K562 (cell line): ENCODE measurements around the gene CCDC78. TPM values are rescaled to one million over a fixed set of nuclear protein-coding genes. Genes with fewer than 3 reads are reported as not detected.

Experiments
- ARNT ChIP-seq, 2 experiments: fragments of 450-650 bp; IDR thresholded peaks; 2 replicates each; pipeline ENCODE4 v1.6.1; 2016; ENCODE audit warnings: mild to moderate bottlenecking in 1 of 2
- BCOR ChIP-seq: fragments of 450-650 bp; IDR thresholded peaks from 2 replicates; pipeline ENCODE4 v1.6.1; 2016
- CHD4 ChIP-seq: fragments of 200-600 bp; sonication (generic); IDR thresholded peaks from 3 replicates; pipeline ENCODE4 v1.6.1; 2012; ENCODE audit warnings: low read depth, mild to moderate bottlenecking, mixed read lengths, low read length, inconsistent platforms; ENCODE audit not compliant: insufficient read depth, insufficient replicate concordance, poor library complexity, severe bottlenecking
- DACH1 ChIP-seq: fragments of 450-650 bp; IDR thresholded peaks from 2 replicates; pipeline ENCODE4 v1.6.1; 2018; ENCODE audit not compliant: partially characterized antibody
- DPF2 ChIP-seq: fragments of 450-650 bp; IDR thresholded peaks from 2 replicates; pipeline ENCODE4 v1.6.1; 2016
- E2F1 ChIP-seq: sonication (generic); formaldehyde crosslinking; IDR thresholded peaks from 2 replicates; pipeline ENCODE4 v1.8.1; 2023; ENCODE audit warnings: mild to moderate bottlenecking, missing genetic modification reagents, moderate library complexity
- HMGN3 ChIP-seq: IDR thresholded peaks from 2 replicates; pipeline ENCODE4 v1.6.1; 2011; ENCODE audit warnings: borderline replicate concordance, low read depth, mild to moderate bottlenecking, mixed read lengths, low read length; ENCODE audit not compliant: insufficient read length; ENCODE audit errors: extremely low read depth
- KDM2B ChIP-seq: fragments of 250-450 bp; sonication (Bioruptor Pico); IDR thresholded peaks from 2 replicates; pipeline ENCODE4 v1.8.0; 2021; ENCODE audit warnings: mild to moderate bottlenecking, moderate library complexity
- KLF1 ChIP-seq: fragments of 450-650 bp; IDR thresholded peaks from 2 replicates; pipeline ENCODE4 v1.6.1; 2016; ENCODE audit warnings: missing genetic modification characterization, missing compliant biosample characterization
- NELFE ChIP-seq: IDR thresholded peaks from 2 replicates; pipeline ENCODE4 v1.6.1; 2011; ENCODE audit warnings: mild to moderate bottlenecking; ENCODE audit not compliant: insufficient read depth, insufficient read length
- NR1H2 ChIP-seq: sonication (generic); formaldehyde crosslinking; IDR thresholded peaks from 2 replicates; pipeline ENCODE4 v1.4.0; 2020; ENCODE audit warnings: mild to moderate bottlenecking, missing genetic modification reagents
- NR2C2 ChIP-seq, 2 experiments: fragments of 200-800 bp in 1 of 2; sonication (Bioruptor generic) in 1 of 2; sonication (generic) in 1 of 2; formaldehyde crosslinking in 1 of 2; IDR thresholded peaks; 2 replicates each; pipeline versions ENCODE4 v1.6.1 to v1.8.0; 2016 to 2022; ENCODE audit warnings: mild to moderate bottlenecking in 1 of 2, missing compliant biosample characterization in 1 of 2, missing genetic modification characterization in 1 of 2, missing genetic modification reagents in 1 of 2
- PCBP2 ChIP-seq: fragments of 200-400 bp; formaldehyde crosslinking; IDR thresholded peaks from 2 replicates; pipeline ENCODE4 v1.6.1; 2018; ENCODE audit warnings: low read length, low read depth, mild to moderate bottlenecking, moderate library complexity; ENCODE audit not compliant: poor library complexity, severe bottlenecking
- POLR2B ChIP-seq: fragments of 450-650 bp; IDR thresholded peaks from 2 replicates; pipeline ENCODE4 v1.6.1; 2018; ENCODE audit warnings: low read depth; ENCODE audit not compliant: partially characterized antibody
- POLR2H ChIP-seq: IDR thresholded peaks from 2 replicates; pipeline ENCODE4 v1.6.1; 2016; ENCODE audit warnings: missing genetic modification characterization, low read depth, mild to moderate bottlenecking, control low read depth, missing compliant biosample characterization, moderate library complexity
- POLR3A ChIP-seq: IDR thresholded peaks from 2 replicates; pipeline ENCODE4 v1.6.1; 2011; ENCODE audit warnings: borderline replicate concordance, mild to moderate bottlenecking, moderate library complexity; ENCODE audit not compliant: insufficient read length, insufficient read depth; ENCODE audit errors: extremely low read depth
- RB1 ChIP-seq: fragments of 450-650 bp; IDR thresholded peaks from 2 replicates; pipeline ENCODE4 v1.6.1; 2017; ENCODE audit warnings: low read depth, mild to moderate bottlenecking
- RBM17 ChIP-seq: fragments of 200-400 bp; formaldehyde crosslinking; IDR thresholded peaks from 2 replicates; pipeline ENCODE4 v1.6.1; 2017; ENCODE audit warnings: low read depth, mild to moderate bottlenecking, low read length, borderline replicate concordance
- RBM39 ChIP-seq: fragments of 200-400 bp; formaldehyde crosslinking; optimal IDR thresholded peaks from 2 replicates; pipeline ENCODE3; 2018; ENCODE audit warnings: low read depth, low read length
- SIX5 ChIP-seq, 2 experiments: IDR thresholded peaks; 2 replicates each; pipeline ENCODE4 v1.6.1; 2011; ENCODE audit warnings: low read length in 2 of 2, borderline replicate concordance in 1 of 2, low read depth in 1 of 2, mild to moderate bottlenecking in 1 of 2, moderate library complexity in 1 of 2; ENCODE audit not compliant: insufficient read depth in 1 of 2
- SMAD2 ChIP-seq: fragments of 150-350 bp; IDR thresholded peaks from 2 replicates; pipeline ENCODE4 v1.6.1; 2014; ENCODE audit warnings: low read depth, mild to moderate bottlenecking, low read length
- SMARCE1 ChIP-seq: fragments of 450-650 bp; IDR thresholded peaks from 2 replicates; pipeline ENCODE4 v1.7.1; 2016; ENCODE audit warnings: mild to moderate bottlenecking
- TEAD1 ChIP-seq, 2 experiments: fragments of 450-650 bp in 1 of 2; sonication (generic) in 1 of 2; formaldehyde crosslinking; IDR thresholded peaks; 2 replicates each; pipeline versions ENCODE4 v1.4.0 to v1.8.0; 2020 to 2022; ENCODE audit warnings: mild to moderate bottlenecking in 2 of 2, missing genetic modification reagents in 1 of 2
- YY1 ChIP-seq, 3 experiments: IDR thresholded peaks; 2 replicates each; pipeline ENCODE4 v1.6.1; 2011; ENCODE audit warnings: low read length in 2 of 3, mild to moderate bottlenecking in 2 of 3, moderate library complexity in 2 of 3, borderline replicate concordance in 1 of 3, control low read depth in 1 of 3, low read depth in 1 of 3; ENCODE audit not compliant: insufficient read depth in 3 of 3, insufficient replicate concordance in 2 of 3, control insufficient read depth in 1 of 3, insufficient read length in 1 of 3; ENCODE audit errors: extremely low read depth in 1 of 3
- ZNF41 ChIP-seq: fragments of 250-450 bp; sonication (Bioruptor Pico); conservative IDR thresholded peaks from 2 replicates; pipeline ENCODE4 v1.4.0; 2020; ENCODE audit warnings: mild to moderate bottlenecking
- polyA plus RNA-seq, 8 experiments: library from polyadenylated mRNA; depleted of rRNA in 4 of 8; stranded (reverse) in 5 of 8; unstranded in 3 of 8; fragments of >200 nt; fragmentation: Nextera tagmentation in 2 of 8; fragmentation: Illumina TruSeq in 1 of 8; extraction: Ambion mirVana in 2 of 8; extraction: Trizol in 1 of 8; gene quantifications; 2 replicates each; pipeline versions ENCODE4 v1.2.1 to v1.2.3, GENCODE V29; 2011 to 2014; ENCODE audit warnings: inconsistent platforms in 1 of 8, missing spikeins in 1 of 8
- total RNA-seq, 7 experiments: library from RNA; depleted of rRNA in 6 of 7; stranded (reverse); fragments of >200 nt in 6 of 7; fragmentation: Illumina TruSeq in 2 of 7; extraction: Trizol in 2 of 7; gene quantifications; 2 replicates each; pipeline versions ENCODE4 v1.2.1 to v1.2.3, GENCODE V29; 2011 to 2021; ENCODE audit warnings: low replicate concordance in 1 of 7

The CCDC78 gene
- total and polyA plus RNA-seq, 9 of the 15 experiments (the other 6 are each of a cell fraction or from before 2014, with no cell fraction given) = 0.24 to 17.7 (median 2.9) TPM

- no peak for TF ChIP-seq NELFE
- peak; percentile 31; the same call in 1 of the 2 replicates for TF ChIP-seq SMARCE1
- TF ChIP-seq POLR3A = no peak
- TF ChIP-seq DPF2 = peak; percentile 65
- TF ChIP-seq SIX5 (IDR thresholded peaks at IDR 0.05; ENCODE audit: borderline replicate concordance in 1 of 2, insufficient read depth in 1 of 2, low read depth in 1 of 2, low read length in 2 of 2) = no peak
- TF ChIP-seq POLR2B = peak; percentile 68
- no peak for TF ChIP-seq PCBP2
- peak; percentile 83 for TF ChIP-seq HMGN3
- no peak; the same call in none of the 2 replicates for TF ChIP-seq RB1
- TF ChIP-seq SMAD2 = no peak
- no peak; the same call in 1 of the 2 replicates for TF ChIP-seq NR2C2 (CRISPR knock-in tag; IDR thresholded peaks at IDR 0.05)
- no peak for TF ChIP-seq NR2C2 (tag; IDR thresholded peaks at IDR 0.05)
- TF ChIP-seq NR1H2 (CRISPR knock-in tag) = no peak
- no peak for TF ChIP-seq RBM17
- peak; percentile 65 for TF ChIP-seq DACH1
- TF ChIP-seq POLR2H (tag) = no peak
- 0 out of 4 replicates have a peak, but pooled peaks of 1 of the 2 experiments have one; percentile 36 for TF ChIP-seq ARNT (IDR thresholded peaks at IDR 0.05)
- TF ChIP-seq KDM2B (CRISPR knock-in tag) = 0 out of 2 replicates have a peak, but pooled peaks have one; percentile 54
- 0 out of 4 replicates have a peak, but pooled peaks of 1 of the 2 experiments have one; percentile 24 for TF ChIP-seq TEAD1 (CRISPR knock-in tag; IDR thresholded peaks at IDR 0.05)
- no peak for TF ChIP-seq KLF1 (tag)
- peak in 2 of 3 experiments; percentile 5 to 13 for TF ChIP-seq YY1 (IDR thresholded peaks at IDR 0.05; ENCODE audit: borderline replicate concordance in 1 of 3, control insufficient read depth in 1 of 3, extremely low read depth in 1 of 3, insufficient read depth in 3 of 3, insufficient read length in 1 of 3, insufficient replicate concordance in 2 of 3, low read depth in 1 of 3, low read length in 2 of 3)
- TF ChIP-seq BCOR = peak; percentile 98
- no peak for TF ChIP-seq E2F1
- peak; percentile 40 for TF ChIP-seq CHD4
- no peak for TF ChIP-seq ZNF41 (CRISPR knock-in tag)
- TF ChIP-seq RBM39 = peak; percentile 20
These were observed 51.0 kb downstream of the CCDC78 start, which contains the start of gene RHBDL1 (continued) for GRCh38 chr16:674968-675883.
